Mesenchymal stem cell (in vitro differentiated cells and primary cell): ENCODE results near the gene PAGR1.
"Not testable (repeated sequence)": the region's sequence is repeated elsewhere in the genome, so short reads cannot be mapped to it uniquely, and the experiment has no call there.

Experiments used
- DNase-seq: peaks from one replicate; pipeline ENCODE4 v3.0.0-alpha.2; 2013
- H2AFZ ChIP-seq: one replicate; pipeline ENCODE4 v1.6.1; 2013; ENCODE audit warnings: low read depth, mild to moderate bottlenecking, control low read depth, inconsistent platforms, low read length, moderate library complexity
- H2AK5ac ChIP-seq: 2 replicates; pipeline ENCODE4 v1.6.1; 2013; ENCODE audit warnings: low read length, moderate library complexity, mild to moderate bottlenecking, inconsistent platforms; ENCODE audit not compliant: severe bottlenecking
- H2BK120ac ChIP-seq: one replicate; pipeline ENCODE4 v1.6.1; 2013; ENCODE audit warnings: low read depth, mild to moderate bottlenecking, inconsistent platforms, low read length, moderate library complexity
- H2BK12ac ChIP-seq, 2 experiments: one replicate each; pipeline ENCODE4 v1.6.1; 2013; ENCODE audit warnings: inconsistent platforms in 2 of 2, low read length in 2 of 2, mild to moderate bottlenecking in 2 of 2, moderate library complexity in 2 of 2, control low read depth in 1 of 2
- H2BK15ac ChIP-seq: one replicate; pipeline ENCODE4 v1.6.1; 2013; ENCODE audit warnings: mild to moderate bottlenecking, low read depth, inconsistent platforms; ENCODE audit not compliant: poor library complexity, severe bottlenecking
- H2BK5ac ChIP-seq: 2 replicates; pipeline ENCODE4 v1.6.1; 2013; ENCODE audit warnings: low read depth, mild to moderate bottlenecking, low read length, control low read depth, inconsistent platforms; ENCODE audit not compliant: poor library complexity, severe bottlenecking
- H3K14ac ChIP-seq, 2 experiments: one replicate each; pipeline ENCODE4 v1.6.1; 2013; ENCODE audit warnings: inconsistent platforms in 2 of 2, low read length in 2 of 2, control low read depth in 1 of 2, mild to moderate bottlenecking in 1 of 2, moderate library complexity in 1 of 2
- H3K18ac ChIP-seq, 2 experiments: one replicate each; pipeline ENCODE4 v1.6.1; 2013; ENCODE audit warnings: inconsistent platforms in 2 of 2, low read length in 2 of 2, control low read depth in 1 of 2, low read depth in 1 of 2, mild to moderate bottlenecking in 1 of 2
- H3K23ac ChIP-seq, 2 experiments: one replicate each; pipeline ENCODE4 v1.6.1; 2013; ENCODE audit warnings: inconsistent platforms in 2 of 2, low read length in 2 of 2, mild to moderate bottlenecking in 2 of 2, moderate library complexity in 2 of 2, control low read depth in 1 of 2
- H3K27ac ChIP-seq: 2 replicates; pipeline ENCODE4 v1.5.1; 2013; ENCODE audit warnings: mild to moderate bottlenecking, moderate library complexity, low read length, control low read depth, inconsistent platforms; ENCODE audit not compliant: poor library complexity, severe bottlenecking
- H3K27me3 ChIP-seq, 2 experiments: 2 replicates each; pipeline versions ENCODE4 v1.6.1 to v1.7.0; 2013; ENCODE audit warnings: low read length in 2 of 2, mild to moderate bottlenecking in 2 of 2, moderate library complexity in 2 of 2, control low read depth in 1 of 2, inconsistent platforms in 1 of 2; ENCODE audit not compliant: control insufficient read depth in 1 of 2, insufficient read depth in 1 of 2
- H3K36me3 ChIP-seq, 2 experiments: 2 replicates each; pipeline versions ENCODE4 v1.6.1 to v1.7.0; 2013; ENCODE audit warnings: low read length in 2 of 2, control low read depth in 1 of 2, inconsistent platforms in 1 of 2, low read depth in 1 of 2, mild to moderate bottlenecking in 1 of 2; ENCODE audit not compliant: insufficient read depth in 2 of 2, control insufficient read depth in 1 of 2
- H3K4ac ChIP-seq, 2 experiments: one replicate each; pipeline ENCODE4 v1.6.1; 2013; ENCODE audit warnings: inconsistent platforms in 2 of 2, low read length in 2 of 2, mild to moderate bottlenecking in 2 of 2, moderate library complexity in 2 of 2, control low read depth in 1 of 2, low read depth in 1 of 2
- H3K4me1 ChIP-seq: 2 replicates; pipeline ENCODE4 v1.6.1; 2013; ENCODE audit warnings: low read depth, low read length, control low read depth; ENCODE audit not compliant: control insufficient read depth, insufficient read depth
- H3K4me2 ChIP-seq: 2 replicates; pipeline ENCODE4 v1.6.1; 2013; ENCODE audit warnings: low read length, mild to moderate bottlenecking, inconsistent platforms; ENCODE audit not compliant: poor library complexity, severe bottlenecking
- H3K4me3 ChIP-seq, 2 experiments: 2 replicates each; pipeline versions ENCODE4 v1.5.1 to v1.7.0; 2013; ENCODE audit warnings: low read length in 2 of 2, mild to moderate bottlenecking in 2 of 2, control low read depth in 1 of 2, low read depth in 1 of 2; ENCODE audit not compliant: insufficient read depth in 1 of 2
- H3K79me1 ChIP-seq: replicated peaks from 2 replicates; pipeline ENCODE4 v1.6.1; 2013; ENCODE audit warnings: mild to moderate bottlenecking, control low read depth, low read length, inconsistent platforms; ENCODE audit not compliant: poor library complexity, severe bottlenecking
- H3K9ac ChIP-seq: 2 replicates; pipeline ENCODE4 v1.7.0; 2013; ENCODE audit warnings: mild to moderate bottlenecking, low read length, moderate library complexity
- H3K9me3 ChIP-seq: 2 replicates; pipeline ENCODE4 v1.7.0; 2013; ENCODE audit warnings: mild to moderate bottlenecking, low read length; ENCODE audit not compliant: control insufficient read depth
- H4K8ac ChIP-seq: one replicate; pipeline ENCODE4 v1.6.1; 2013; ENCODE audit warnings: inconsistent platforms, mild to moderate bottlenecking, low read length, moderate library complexity
- H4K91ac ChIP-seq: one replicate; pipeline ENCODE4 v1.6.1; 2013; ENCODE audit warnings: mild to moderate bottlenecking, low read length, inconsistent platforms
- WGBS: methylation state at CpG from one replicate; pipeline ENCODE4 v1.1.7; 2013; ENCODE audit warnings: mixed read lengths; 5-methylcytosine and 5-hydroxymethylcytosine counted together

The PAGR1 gene

DNA sequence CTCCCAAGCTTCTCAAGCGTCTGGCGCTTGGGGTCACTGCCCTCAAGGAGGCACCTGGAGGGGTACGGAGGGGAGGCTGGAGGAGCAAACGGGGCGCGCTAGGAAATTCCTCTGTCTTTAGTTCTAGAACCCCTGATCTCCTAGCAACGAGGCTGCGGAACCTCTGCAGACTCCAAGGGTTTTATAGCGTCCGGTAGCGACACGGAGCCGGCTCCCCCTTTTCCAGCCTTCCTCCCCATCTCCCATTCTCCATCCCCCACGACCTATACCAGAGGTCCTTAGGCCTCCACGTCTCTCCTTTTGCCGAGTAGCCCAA is 47.7 kb downstream of the PAGR1 start:
- 43% methylated on average over 14 of the region's 16 CpGs for WGBS
- no peak overlapping the region for H3K14ac ChIP-seq

DNA sequence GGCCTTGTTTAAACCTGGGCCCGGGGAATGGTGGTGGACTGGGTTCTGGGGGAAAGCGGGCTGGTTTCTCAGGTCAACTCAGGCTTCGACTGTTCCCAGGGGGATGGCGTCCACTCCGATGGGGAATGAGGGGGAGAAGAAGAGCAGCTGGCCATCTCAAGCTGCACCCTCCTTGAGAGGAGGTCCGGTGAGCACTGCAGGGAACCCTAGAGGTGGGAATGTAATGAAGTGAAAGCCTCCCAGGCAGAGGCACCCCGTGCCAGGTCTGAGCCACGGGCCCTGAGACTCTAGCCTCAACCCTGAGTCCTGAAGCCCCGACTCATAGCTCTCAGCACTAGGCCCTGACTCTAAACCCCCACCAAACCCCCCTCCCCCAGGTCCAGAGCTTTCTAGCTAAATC is 48.3 kb downstream of the PAGR1 start:
- Histone ChIP-seq H3K27ac (no peak overlapping the region), H3K36me3 (peaks cover 18 to 22% of the 10 kb centered on the region in 2 experiments), H3K79me1 (peaks cover 12% of the 10 kb centered on the region), H3K18ac (no peak overlapping the region), H2BK15ac (no peak overlapping the region), H3K27me3 (no peaks in the 10 kb centered on the region), H4K8ac (no peak overlapping the region), H3K4me1 (peaks cover 10% of the 10 kb centered on the region), H3K4me2 (no peak overlapping the region), H2BK5ac (no peak overlapping the region), H2AK5ac (no peak overlapping the region), H3K14ac (no peak overlapping the region), H4K91ac (no peak overlapping the region), H2BK12ac (no peak overlapping the region), H2BK120ac (no peak overlapping the region), H2AFZ (no peak overlapping the region), H3K4ac (no peak overlapping the region), H3K23ac (no peak overlapping the region), H3K4me3 (no peak overlapping the region), H3K9me3 (no peaks in the 10 kb centered on the region), H3K9ac (no peak overlapping the region)
- 85% methylated on average over 9 of the region's 9 CpGs for WGBS
- no peak for DNase-seq

More for the DNA sequence above, 47.7 kb downstream of the PAGR1 start:
- H3K4me2 ChIP-seq = peak overlapping the region; percentile 45
- no peak overlapping the region for H2BK15ac ChIP-seq
- no peaks in the 10 kb centered on the region for H3K9me3 ChIP-seq
- no peak overlapping the region for H2AK5ac ChIP-seq
- no peak overlapping the region for H2BK120ac ChIP-seq
- no peak overlapping the region for H2AFZ ChIP-seq
- no peak overlapping the region for H4K91ac ChIP-seq
- no peak overlapping the region for H3K4ac ChIP-seq
- H4K8ac ChIP-seq = peak overlapping the region; percentile 86
- H3K9ac ChIP-seq = peak overlapping the region; percentile 92
- no peak overlapping the region for H2BK5ac ChIP-seq
- no peak overlapping the region for H3K23ac ChIP-seq
- peaks cover 12% of the 10 kb centered on the region for H3K79me1 ChIP-seq
- H3K4me3 ChIP-seq = peak overlapping the region in 1 of 2 experiments; percentile 97
- no peaks in the 10 kb centered on the region for H3K27me3 ChIP-seq
- H2BK12ac ChIP-seq = peak overlapping the region in 1 of 2 experiments; percentile 24
- DNase-seq = no peak
- no peak overlapping the region for H3K18ac ChIP-seq
- no peak overlapping the region for H3K27ac ChIP-seq
- H3K36me3 ChIP-seq = peaks cover 23 to 27% of the 10 kb centered on the region in 2 experiments
- H3K4me1 ChIP-seq = peaks cover 10% of the 10 kb centered on the region

DNA sequence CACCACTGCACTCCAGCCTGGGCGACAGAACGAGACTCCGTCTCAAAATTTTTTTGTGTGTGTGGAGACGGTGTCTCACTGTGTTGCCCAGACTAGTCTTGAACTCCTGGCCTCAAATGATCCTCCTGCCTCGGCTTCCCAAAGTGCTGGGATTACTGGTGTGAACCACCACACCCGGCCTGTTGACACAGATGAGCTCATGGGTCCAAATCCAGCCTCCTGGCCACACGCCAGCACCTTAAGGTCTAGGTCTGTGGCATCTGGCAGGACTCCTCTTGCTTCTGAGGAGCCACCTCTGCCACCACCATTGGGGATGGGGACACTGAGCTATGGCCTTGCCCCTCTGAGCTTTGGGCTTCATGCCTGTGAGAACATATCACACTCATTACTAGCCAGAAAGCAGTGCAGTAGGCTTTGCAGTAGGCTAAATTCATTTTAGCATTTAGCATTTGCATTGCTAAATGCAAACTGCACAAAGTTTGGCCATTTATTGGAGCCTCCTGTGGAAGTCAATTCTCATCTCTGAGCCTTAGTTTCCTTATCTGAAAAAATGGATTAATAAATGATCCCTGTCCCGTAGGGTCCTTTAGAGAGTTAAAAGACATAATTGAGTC is 52.6 kb downstream of the PAGR1 start:
- H3K23ac ChIP-seq = no peak overlapping the region

DNA sequence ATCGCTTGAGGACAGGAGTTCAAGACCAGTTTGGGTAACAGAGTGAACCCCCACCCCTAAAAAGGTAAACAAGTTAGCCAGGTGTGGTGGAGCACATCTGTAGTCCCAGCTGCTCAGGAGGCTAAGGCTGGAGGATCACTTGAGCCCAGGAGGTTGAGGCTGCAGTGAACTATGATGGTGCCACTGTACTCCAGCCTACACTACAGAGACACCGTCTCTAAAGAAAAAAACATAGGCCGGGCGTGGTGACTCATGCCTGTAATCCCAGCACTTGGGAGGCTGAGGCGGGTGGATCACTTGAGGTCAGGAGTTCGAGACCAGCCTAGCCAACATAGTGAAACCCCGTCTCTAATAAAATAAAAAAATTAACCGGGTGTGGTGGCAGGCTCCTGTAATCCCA is 53.1 kb downstream of the PAGR1 start:
- H4K8ac ChIP-seq, H3K79me1 ChIP-seq, H3K4me1 ChIP-seq, H2BK12ac ChIP-seq, H3K23ac ChIP-seq, H3K14ac ChIP-seq, H2BK5ac ChIP-seq, H4K91ac ChIP-seq, H3K4me2 ChIP-seq, H2BK15ac ChIP-seq, H2AFZ ChIP-seq, H2AK5ac ChIP-seq, H3K9me3 ChIP-seq, H3K27ac ChIP-seq, DNase-seq, H3K4ac ChIP-seq, H3K27me3 ChIP-seq, H3K9ac ChIP-seq, H3K4me3 ChIP-seq, H2BK120ac ChIP-seq, H3K18ac ChIP-seq: not testable (repeated sequence)
- H3K36me3 ChIP-seq = peaks cover 0 to 27% of the 10 kb centered on the region in 2 experiments
- WGBS = 80% methylated on average over 8 of the region's 8 CpGs

More for the DNA sequence above, 52.6 kb downstream of the PAGR1 start:
- Histone ChIP-seq H3K4me1 (peaks cover 4% of the 10 kb centered on the region), H4K8ac (no peak overlapping the region), H4K91ac (no peak overlapping the region), H2AFZ (no peak overlapping the region), H2BK12ac (no peak overlapping the region), H3K18ac (no peak overlapping the region), H2BK120ac (no peak overlapping the region), H3K9ac (no peak overlapping the region), H2BK5ac (no peak overlapping the region), H3K4me3 (no peak overlapping the region), H3K14ac (no peak overlapping the region), H2BK15ac (no peak overlapping the region), H3K27ac (no peak overlapping the region), H2AK5ac (no peak overlapping the region), H3K36me3 (peaks cover 0 to 24% of the 10 kb centered on the region in 2 experiments), H3K79me1 (no peaks in the 10 kb centered on the region), H3K9me3 (no peaks in the 10 kb centered on the region), H3K27me3 (peaks cover 0 to 6% of the 10 kb centered on the region in 2 experiments), H3K4me2 (no peak overlapping the region), H3K4ac (no peak overlapping the region)
- WGBS = 91% methylated on average over 8 of the region's 8 CpGs
- no peak for DNase-seq
